Measurements from ENCODE around the gene TRRAP.

- TF ChIP-seq CTCF (IDR thresholded peaks at IDR 0.05 in 4 of 5, conservative IDR thresholded peaks at IDR 0.05 in 1 of 5) (no peak), POLR2A (IDR thresholded peaks at IDR 0.05) (no peak)
These were observed 2.8 kb upstream of the TRRAP start for GRCh38 chr7:98875501-98875900.
